Measurements from ENCODE around the gene DNAH7. TPM values are rescaled to one million over a fixed set of nuclear protein-coding genes. Genes with fewer than 3 reads are reported as not detected.

The DNAH7 gene
- total and polyA plus RNA-seq, 2 experiments from 2014 or later, result 0.35 to 1.1 TPM

GRCh38 chr2:196074631-196075030 lies 6.0 kb upstream of the DNAH7 start:
- ATAC-seq, result no peak
- no peaks in the 10 kb centered on the region for H3K9me3 Mint-ChIP-seq

More at GRCh38 chr2:196074631-196075030, 6.0 kb upstream of the DNAH7 start:
- Mint-ChIP-seq H3K27ac (no peak overlapping the region), H3K4me3 (no peak overlapping the region), H3K36me3 (ENCODE audit: low read depth) (no peaks in the 10 kb centered on the region), H3K4me1 (0 out of 3 replicates have a peak, but pooled peaks cover 3% of the 10 kb centered on the region), H3K27me3 (ENCODE audit: insufficient read depth, low read depth, poor library complexity) (peaks cover 1% of the 10 kb centered on the region)
- Histone ChIP-seq H3K9me2 (ENCODE audit: insufficient read depth) (no peaks in the 10 kb centered on the region; the same call in 1 of the 2 replicates), H3K27me3 (ENCODE audit: insufficient read depth) (no peaks in the 10 kb centered on the region), H3K4me3 (no peak overlapping the region), H4K20me1 (replicated peaks; ENCODE audit: insufficient read depth) (no peaks in the 10 kb centered on the region), H3K36me3 (ENCODE audit: insufficient read depth) (no peaks in the 10 kb centered on the region), H3K27ac (ENCODE audit: low read depth) (no peak overlapping the region), H3K79me2 (replicated peaks; ENCODE audit: insufficient read depth) (no peaks in the 10 kb centered on the region), H2AFZ (no peak overlapping the region), H3K4me2 (no peak overlapping the region), H3K4me1 (ENCODE audit: insufficient read depth) (no peaks in the 10 kb centered on the region), H3F3A (replicated peaks; ENCODE audit: low read depth) (no peaks in the 10 kb centered on the region)
- no peak for DNase-seq (ENCODE audit: low spot score)
- TF ChIP-seq CREB1 (CRISPR knock-in tag; IDR thresholded peaks at IDR 0.05; ENCODE audit: low read depth), result no peak
- TF ChIP-seq STAT1 (IDR thresholded peaks at IDR 0.05; ENCODE audit: unreplicated experiment), result no peak
- no peak for TF ChIP-seq ZNF114 (CRISPR knock-in tag; IDR thresholded peaks at IDR 0.05)
- TF ChIP-seq POLR2AphosphoS5 (IDR thresholded peaks at IDR 0.05; ENCODE audit: low read depth), result no peak
- TF ChIP-seq, protein P1, sequence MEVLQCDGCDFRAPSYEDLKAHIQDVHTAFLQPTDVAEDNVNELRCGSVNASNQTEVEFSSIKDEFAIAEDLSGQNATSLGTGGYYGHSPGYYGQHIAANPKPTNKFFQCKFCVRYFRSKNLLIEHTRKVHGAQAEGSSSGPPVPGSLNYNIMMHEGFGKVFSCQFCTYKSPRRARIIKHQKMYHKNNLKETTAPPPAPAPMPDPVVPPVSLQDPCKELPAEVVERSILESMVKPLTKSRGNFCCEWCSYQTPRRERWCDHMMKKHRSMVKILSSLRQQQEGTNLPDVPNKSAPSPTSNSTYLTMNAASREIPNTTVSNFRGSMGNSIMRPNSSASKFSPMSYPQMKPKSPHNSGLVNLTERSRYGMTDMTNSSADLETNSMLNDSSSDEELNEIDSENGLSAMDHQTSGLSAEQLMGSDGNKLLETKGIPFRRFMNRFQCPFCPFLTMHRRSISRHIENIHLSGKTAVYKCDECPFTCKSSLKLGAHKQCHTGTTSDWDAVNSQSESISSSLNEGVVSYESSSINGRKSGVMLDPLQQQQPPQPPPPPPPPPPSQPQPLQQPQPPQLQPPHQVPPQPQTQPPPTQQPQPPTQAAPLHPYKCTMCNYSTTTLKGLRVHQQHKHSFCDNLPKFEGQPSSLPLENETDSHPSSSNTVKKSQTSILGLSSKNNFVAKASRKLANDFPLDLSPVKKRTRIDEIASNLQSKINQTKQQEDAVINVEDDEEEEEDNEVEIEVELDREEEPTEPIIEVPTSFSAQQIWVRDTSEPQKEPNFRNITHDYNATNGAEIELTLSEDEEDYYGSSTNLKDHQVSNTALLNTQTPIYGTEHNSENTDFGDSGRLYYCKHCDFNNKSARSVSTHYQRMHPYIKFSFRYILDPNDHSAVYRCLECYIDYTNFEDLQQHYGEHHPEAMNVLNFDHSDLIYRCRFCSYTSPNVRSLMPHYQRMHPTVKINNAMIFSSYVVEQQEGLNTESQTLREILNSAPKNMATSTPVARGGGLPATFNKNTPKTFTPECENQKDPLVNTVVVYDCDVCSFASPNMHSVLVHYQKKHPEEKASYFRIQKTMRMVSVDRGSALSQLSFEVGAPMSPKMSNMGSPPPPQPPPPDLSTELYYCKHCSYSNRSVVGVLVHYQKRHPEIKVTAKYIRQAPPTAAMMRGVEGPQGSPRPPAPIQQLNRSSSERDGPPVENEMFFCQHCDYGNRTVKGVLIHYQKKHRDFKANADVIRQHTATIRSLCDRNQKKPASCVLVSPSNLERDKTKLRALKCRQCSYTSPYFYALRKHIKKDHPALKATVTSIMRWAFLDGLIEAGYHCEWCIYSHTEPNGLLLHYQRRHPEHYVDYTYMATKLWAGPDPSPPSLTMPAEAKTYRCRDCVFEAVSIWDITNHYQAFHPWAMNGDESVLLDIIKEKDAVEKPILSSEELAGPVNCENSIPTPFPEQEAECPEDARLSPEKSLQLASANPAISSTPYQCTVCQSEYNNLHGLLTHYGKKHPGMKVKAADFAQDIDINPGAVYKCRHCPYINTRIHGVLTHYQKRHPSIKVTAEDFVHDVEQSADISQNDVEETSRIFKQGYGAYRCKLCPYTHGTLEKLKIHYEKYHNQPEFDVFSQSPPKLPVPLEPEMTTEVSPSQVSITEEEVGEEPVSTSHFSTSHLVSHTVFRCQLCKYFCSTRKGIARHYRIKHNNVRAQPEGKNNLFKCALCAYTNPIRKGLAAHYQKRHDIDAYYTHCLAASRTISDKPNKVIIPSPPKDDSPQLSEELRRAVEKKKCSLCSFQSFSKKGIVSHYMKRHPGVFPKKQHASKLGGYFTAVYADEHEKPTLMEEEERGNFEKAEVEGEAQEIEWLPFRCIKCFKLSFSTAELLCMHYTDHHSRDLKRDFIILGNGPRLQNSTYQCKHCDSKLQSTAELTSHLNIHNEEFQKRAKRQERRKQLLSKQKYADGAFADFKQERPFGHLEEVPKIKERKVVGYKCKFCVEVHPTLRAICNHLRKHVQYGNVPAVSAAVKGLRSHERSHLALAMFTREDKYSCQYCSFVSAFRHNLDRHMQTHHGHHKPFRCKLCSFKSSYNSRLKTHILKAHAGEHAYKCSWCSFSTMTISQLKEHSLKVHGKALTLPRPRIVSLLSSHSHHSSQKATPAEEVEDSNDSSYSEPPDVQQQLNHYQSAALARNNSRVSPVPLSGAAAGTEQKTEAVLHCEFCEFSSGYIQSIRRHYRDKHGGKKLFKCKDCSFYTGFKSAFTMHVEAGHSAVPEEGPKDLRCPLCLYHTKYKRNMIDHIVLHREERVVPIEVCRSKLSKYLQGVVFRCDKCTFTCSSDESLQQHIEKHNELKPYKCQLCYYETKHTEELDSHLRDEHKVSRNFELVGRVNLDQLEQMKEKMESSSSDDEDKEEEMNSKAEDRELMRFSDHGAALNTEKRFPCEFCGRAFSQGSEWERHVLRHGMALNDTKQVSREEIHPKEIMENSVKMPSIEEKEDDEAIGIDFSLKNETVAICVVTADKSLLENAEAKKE (CRISPR knock-in tag; IDR thresholded peaks at IDR 0.05), result no peak
- TF ChIP-seq, protein P2, sequence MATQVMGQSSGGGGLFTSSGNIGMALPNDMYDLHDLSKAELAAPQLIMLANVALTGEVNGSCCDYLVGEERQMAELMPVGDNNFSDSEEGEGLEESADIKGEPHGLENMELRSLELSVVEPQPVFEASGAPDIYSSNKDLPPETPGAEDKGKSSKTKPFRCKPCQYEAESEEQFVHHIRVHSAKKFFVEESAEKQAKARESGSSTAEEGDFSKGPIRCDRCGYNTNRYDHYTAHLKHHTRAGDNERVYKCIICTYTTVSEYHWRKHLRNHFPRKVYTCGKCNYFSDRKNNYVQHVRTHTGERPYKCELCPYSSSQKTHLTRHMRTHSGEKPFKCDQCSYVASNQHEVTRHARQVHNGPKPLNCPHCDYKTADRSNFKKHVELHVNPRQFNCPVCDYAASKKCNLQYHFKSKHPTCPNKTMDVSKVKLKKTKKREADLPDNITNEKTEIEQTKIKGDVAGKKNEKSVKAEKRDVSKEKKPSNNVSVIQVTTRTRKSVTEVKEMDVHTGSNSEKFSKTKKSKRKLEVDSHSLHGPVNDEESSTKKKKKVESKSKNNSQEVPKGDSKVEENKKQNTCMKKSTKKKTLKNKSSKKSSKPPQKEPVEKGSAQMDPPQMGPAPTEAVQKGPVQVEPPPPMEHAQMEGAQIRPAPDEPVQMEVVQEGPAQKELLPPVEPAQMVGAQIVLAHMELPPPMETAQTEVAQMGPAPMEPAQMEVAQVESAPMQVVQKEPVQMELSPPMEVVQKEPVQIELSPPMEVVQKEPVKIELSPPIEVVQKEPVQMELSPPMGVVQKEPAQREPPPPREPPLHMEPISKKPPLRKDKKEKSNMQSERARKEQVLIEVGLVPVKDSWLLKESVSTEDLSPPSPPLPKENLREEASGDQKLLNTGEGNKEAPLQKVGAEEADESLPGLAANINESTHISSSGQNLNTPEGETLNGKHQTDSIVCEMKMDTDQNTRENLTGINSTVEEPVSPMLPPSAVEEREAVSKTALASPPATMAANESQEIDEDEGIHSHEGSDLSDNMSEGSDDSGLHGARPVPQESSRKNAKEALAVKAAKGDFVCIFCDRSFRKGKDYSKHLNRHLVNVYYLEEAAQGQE (IDR thresholded peaks at IDR 0.05; ENCODE audit: unreplicated experiment), result no peak
- TF ChIP-seq NANOG (IDR thresholded peaks at IDR 0.05; ENCODE audit: borderline replicate concordance), result no peak
- no peak for TF ChIP-seq ETS1 (IDR thresholded peaks at IDR 0.05)
- no peak for TF ChIP-seq EZH2phosphoT487 (IDR thresholded peaks at IDR 0.05; ENCODE audit: unreplicated experiment)
- TF ChIP-seq JUNB (IDR thresholded peaks at IDR 0.05; ENCODE audit: unreplicated experiment), result no peak
- no peak for TF ChIP-seq EZH2 (IDR thresholded peaks at IDR 0.05; ENCODE audit: low read depth, unreplicated experiment)
- TF ChIP-seq, protein P3, sequence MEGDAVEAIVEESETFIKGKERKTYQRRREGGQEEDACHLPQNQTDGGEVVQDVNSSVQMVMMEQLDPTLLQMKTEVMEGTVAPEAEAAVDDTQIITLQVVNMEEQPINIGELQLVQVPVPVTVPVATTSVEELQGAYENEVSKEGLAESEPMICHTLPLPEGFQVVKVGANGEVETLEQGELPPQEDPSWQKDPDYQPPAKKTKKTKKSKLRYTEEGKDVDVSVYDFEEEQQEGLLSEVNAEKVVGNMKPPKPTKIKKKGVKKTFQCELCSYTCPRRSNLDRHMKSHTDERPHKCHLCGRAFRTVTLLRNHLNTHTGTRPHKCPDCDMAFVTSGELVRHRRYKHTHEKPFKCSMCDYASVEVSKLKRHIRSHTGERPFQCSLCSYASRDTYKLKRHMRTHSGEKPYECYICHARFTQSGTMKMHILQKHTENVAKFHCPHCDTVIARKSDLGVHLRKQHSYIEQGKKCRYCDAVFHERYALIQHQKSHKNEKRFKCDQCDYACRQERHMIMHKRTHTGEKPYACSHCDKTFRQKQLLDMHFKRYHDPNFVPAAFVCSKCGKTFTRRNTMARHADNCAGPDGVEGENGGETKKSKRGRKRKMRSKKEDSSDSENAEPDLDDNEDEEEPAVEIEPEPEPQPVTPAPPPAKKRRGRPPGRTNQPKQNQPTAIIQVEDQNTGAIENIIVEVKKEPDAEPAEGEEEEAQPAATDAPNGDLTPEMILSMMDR (conservative IDR thresholded peaks at IDR 0.05; ENCODE audit: low read depth in 2 of 2), result no peak
- no peak for TF ChIP-seq ZNF331 (CRISPR knock-in tag; IDR thresholded peaks at IDR 0.05; ENCODE audit: low read depth)
